GM18511 (cell line): ENCODE measurements around the gene ACAP1.
A peak's percentile ranks its signal among the peaks of the same experiment; 100 is the strongest.

Experiments used
- ATAC-seq: cut with Tn5 transposase; IDR thresholded peaks from one replicate; pipeline ENCODE4 v1.9.1; 2021; ENCODE audit warnings: mild to moderate bottlenecking, moderate library complexity; ENCODE audit not compliant: unreplicated experiment

Gene ACAP1

DNA sequence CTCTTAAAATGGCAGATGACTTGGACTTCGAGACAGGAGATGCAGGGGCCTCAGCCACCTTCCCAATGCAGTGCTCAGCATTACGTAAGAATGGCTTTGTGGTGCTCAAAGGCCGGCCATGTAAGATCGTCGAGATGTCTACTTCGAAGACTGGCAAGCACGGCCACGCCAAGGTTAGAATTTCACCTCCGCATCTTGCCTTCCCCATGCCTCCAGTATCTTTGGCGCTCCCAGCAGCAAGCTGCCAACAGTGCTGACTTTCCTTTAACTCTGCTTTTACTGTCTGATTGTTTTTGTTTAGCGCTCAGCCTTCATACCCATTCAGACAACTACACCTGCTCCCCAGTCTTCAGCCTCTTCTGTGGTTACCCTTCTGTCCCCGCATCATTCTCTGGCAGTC, 26.7 kb upstream of the ACAP1 start:
- no peak for ATAC-seq

DNA sequence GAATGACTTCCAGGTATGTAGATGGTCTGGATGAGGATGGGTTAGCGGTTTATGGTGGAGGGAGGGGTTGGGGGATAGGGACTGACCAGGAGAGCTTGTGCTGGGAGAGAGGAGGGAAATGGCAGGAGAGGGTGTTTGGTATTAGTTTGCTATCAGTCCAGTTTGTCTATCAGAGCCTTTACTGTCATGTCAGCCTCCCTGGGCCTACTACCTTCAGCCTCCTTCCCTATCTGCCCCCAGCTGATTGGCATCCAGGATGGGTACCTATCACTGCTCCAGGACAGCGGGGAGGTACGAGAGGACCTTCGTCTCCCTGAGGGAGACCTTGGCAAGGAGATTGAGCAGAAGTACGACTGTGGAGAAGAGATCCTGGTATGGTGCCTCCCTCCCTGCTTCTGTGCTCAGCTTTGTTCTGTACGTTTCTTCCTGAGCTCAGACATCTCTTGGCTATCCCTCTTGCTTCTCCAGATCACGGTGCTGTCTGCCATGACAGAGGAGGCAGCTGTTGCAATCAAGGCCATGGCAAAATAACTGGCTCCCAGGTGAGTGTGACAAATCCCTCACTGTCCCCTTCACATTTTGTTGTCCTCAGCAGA, 25.1 kb upstream of the ACAP1 start:
- ATAC-seq = no peak

DNA sequence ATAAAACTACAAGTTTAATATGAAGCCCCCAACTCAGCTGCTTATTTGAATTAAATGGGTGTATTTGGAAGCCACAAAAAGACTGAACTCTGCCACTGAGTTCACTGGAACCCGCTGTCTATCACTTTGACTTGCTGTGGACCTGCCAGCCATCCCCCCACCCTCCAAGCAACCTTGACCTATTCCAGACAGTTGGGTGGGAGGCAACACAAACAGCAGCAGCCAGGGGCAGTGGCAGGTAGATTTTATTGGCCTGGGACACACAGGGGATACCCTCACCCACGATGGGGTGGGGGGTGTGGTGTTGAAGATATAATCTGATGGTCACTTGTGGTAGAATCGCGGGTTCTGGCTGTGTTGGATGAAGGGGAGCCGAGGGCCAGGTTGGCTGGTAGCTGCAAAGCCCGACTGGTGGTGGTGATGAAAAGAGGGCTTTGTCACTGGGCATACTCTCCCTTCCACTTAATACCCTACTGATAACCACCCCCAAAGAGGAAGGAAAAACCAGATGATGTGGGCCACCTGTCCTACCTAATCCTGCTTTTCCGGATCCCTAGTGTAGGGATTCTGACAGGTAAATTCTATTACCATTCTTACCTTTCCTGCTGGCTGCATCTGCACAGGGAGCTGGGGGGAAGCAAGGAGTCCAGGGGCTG, 23.8 kb upstream of the ACAP1 start:
- ATAC-seq = no peak

GRCh38 chr17:7313088-7313889, 23.0 kb upstream of the ACAP1 start:
- no peak for ATAC-seq

- no peak for ATAC-seq
These were observed 22.2 kb upstream of the ACAP1 start for GRCh38 chr17:7313890-7314718.

GRCh38 chr17:7314719-7315569, 21.4 kb upstream of the ACAP1 start, which contains the start of gene GPS2:
TSS of gene GPS2 (minus strand) at chr17:7315360. CDS start at chr17:7315052, 308 bp downstream.
- ATAC-seq = peak; percentile 88

- no peak for ATAC-seq
These were observed 20.6 kb upstream of the ACAP1 start for GRCh38 chr17:7315570-7316235.

DNA sequence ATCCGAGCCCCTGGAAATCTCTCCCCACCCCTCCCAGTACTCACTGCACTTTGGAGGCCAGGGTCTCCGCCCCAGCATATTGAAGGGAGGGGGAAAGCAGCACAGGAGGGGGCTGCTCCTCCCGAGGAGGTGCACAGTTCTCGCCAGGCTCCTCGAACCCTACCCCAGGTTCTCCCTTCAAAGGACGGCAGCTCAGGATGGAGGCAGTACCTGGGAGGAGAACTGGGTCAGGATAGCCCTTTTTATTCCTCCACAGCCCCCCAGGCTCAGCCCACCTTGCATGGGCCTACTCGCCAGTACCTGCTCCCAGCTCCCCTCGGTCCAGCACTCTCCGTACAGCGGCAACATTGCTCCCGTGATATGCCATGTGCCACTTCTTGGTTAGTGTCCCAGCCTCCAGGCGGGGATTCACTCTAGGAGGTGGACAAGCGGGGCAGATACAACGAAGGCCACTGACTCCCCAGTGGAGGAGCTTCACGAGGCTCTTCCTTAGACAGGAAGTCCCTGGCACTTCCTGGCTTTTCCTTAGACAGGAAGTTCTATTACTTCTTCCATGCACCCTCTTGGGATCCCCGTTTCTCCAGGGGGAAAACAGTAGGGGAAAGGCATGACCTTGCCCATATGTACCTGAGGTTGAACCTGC, 19.0 kb upstream of the ACAP1 start:
- no peak for ATAC-seq

GRCh38 chr17:7318121-7318860, 18.0 kb upstream of the ACAP1 start:
- no peak for ATAC-seq

DNA sequence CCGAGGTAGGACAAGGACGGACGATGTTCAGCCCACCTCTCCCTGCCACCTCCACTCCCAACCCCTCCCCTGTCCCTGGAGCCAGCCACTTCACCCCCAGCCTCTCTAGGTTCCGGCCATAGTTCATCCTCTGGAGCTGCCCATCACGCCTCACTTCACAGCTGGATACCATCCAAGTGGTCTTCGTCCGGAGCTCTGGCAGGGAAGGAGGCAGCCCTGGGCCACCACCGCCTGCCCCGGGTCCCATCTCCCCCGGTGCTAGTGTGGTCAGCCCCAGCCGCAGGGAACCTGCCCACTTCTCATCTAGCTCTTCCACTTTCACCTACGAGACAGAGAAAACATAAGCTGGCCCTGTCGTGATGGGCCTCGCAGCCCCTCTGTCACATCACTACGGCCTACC, 14.9 kb upstream of the ACAP1 start:
- ATAC-seq = no peak

DNA sequence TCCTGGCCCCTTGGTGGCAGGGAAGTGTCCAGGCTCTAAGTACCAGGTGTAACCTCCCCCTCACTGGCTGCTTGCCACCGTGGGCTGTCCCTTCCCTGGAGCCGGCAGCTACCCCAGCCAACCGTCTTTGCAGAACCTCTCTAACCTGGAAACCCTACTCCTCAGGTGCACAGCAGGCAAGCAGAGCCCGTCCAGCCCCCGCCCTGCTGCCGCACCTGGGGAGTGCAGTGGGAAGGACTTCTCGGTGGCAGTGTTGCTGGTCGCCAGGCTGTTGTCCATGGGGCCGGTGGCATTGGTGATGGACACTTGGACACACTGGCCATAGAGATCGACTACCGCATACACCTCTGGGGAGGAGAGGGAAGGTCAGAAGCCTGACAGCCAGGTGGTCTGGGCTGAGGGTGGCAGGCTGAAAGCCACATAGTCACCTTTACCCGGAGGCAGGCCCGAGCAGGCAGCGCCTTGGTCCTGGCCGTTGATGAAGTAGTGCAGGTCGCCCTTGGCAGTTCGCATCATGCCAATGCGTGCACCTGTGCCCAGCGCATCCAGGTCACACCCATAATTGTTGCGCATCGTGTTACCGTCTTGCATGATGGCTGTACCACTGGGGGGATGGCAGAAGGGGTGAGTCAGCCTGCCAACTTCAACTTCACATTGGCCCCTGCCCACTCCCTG, 13.7 kb upstream of the ACAP1 start:
- no peak for ATAC-seq

DNA sequence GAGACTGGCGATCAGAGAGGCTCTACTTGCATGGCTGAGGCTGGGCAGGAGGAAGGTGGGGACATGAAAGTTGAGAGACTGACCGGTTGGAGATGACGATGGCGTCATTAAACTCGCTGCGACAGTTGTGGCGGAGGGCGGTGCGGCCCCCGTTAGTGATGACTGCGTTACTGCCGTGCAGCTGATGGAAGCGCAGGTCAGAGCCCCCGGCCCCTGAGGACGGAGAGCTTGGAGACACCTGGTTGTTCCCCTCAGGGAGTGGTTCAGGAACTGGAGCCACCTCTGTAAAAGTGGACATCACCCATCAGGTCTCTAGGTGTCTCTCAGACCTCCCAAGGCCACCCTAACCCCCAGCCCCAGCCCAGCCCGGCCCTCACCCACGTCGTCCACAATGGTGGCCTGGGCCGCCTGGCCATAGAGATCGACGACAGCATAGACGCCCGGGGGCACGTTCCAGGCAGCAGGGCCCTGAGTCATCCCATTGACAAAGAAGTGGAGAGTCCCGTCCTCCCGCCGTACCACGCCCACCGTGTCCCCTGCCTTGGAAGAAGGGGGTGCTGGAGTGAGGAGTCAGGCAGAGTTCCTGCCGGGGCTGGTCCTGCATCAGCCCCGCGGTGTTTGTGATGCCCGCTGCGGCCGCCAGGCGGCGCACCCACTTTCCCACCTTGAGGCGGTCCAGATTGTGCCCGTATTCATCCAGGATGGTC, 12.4 kb upstream of the ACAP1 start:
- ATAC-seq = no peak

- ATAC-seq = no peak
These were observed 11.9 kb upstream of the ACAP1 start for GRCh38 chr17:7324438-7324779.

DNA sequence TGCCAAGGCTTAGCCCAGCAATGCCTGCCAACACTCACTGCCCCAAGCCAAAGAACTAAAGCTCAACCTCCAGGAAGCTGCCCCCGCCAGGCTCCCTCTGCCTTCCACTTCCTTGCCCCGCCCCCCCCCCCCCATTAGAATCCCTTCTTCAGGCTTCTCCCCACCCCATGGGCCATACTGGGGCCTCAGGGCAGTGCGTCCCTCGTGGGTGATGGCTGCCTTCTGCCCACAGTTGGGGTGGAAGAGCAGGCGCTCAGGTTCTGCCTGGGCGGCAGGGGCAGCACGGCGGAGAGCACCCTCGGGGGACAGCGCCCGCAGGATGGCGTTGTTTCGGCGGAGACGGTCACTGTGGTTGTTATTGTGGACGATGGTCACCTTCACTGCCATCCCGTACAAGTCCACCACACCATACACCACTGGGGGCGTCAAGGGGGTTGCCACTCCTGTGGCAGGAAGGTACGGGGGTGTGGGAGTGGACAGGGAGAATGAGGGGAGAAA, 11.2 kb upstream of the ACAP1 start:
- ATAC-seq = no peak

DNA sequence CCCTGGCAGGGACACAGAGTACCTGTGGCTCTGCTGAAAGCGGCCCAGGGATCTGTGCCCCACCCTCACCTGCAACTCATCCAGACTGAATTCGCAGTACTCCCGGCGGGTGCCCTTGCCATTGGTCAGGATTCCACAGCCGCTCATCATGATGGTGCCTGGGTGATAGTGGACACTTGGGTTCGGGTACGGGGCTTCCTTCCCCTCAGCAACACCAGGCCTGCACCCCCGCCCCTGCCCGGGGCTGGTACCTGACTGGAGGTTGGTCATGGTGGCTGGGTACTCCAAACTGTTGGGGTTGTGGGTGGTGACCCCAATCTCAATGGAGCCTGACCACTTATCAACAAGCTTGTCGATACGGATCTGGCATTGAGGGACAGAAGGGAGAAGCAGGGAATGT, 10.1 kb upstream of the ACAP1 start:
- ATAC-seq = no peak

DNA sequence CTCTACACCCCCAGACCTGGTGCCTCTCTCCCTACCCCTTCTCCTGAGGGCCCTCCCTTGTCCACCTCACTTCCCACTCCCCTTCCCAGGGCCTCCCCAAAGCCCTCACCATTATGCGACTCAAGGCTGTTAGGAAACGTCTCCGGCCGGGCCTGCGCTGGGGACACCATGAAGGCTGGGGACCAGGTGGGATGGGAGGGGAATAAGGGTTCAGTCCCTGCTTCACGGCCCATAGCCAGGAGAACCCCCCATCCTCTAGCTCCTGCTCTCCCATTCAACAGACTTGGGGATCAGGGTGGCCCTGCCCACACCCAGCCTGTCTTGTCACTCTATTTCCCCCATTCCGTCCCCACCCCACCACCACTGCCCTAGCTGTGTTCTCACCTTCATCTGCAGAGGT, 9.3 kb upstream of the ACAP1 start:
- no peak for ATAC-seq

GRCh38 chr17:7327501-7327900, 8.8 kb upstream of the ACAP1 start:
- ATAC-seq = no peak
